K562 (cell line): ENCODE data around the gene HEG1. TPM values are rescaled to one million over a fixed set of nuclear protein-coding genes. Genes with fewer than 3 reads are reported as not detected.

ENCODE experiments used
- ATAC-seq: fragments of 200-7000 bp; cut with Tn5 transposase; 3 replicates; pipeline ENCODE4 v1.9.1; 2020; ENCODE audit warnings: moderate library complexity
- BruUV-seq: library from RNA; stranded (reverse); fragments of 400-500 nt; replicated peaks from 2 replicates; lab custom pipeline; 2021; lab: Mats Ljungman, UMichigan
- CTCF ChIA-PET: fragments of 300-600 bp; formaldehyde crosslinking; extraction: SDS; loops from one replicate; lab custom pipeline; 2021; ENCODE audit warnings: low intra/inter-chr PET ratio; lab: Yijun Ruan, JAX
- POLR2A ChIA-PET: fragments of 300-600, 350-650 bp; sonication (Branson Sonifier 250); formaldehyde crosslinking; extraction: SDS; loops from one replicate; lab custom pipeline; 2021; ENCODE audit warnings: antibody characterized with exemption, inconsistent platforms; lab: Yijun Ruan, JAX
- DNase-seq, 4 experiments: peaks; one replicate each; pipeline versions ENCODE4 v3.0.0 to v3.0.0-alpha.2; 2011 to 2018; ENCODE audit warnings: low spot score in 3 of 4, mixed read lengths in 3 of 4; ENCODE audit errors: extremely low read depth in 1 of 4
- FAIRE-seq: peaks from 2 replicates; lab custom pipeline; 2011; peaks lifted over from hg19 to GRCh38; lab: Jason Lieb, UNC
- H2AFZ ChIP-seq: 2 replicates; pipeline ENCODE4 v1.6.0; 2011; ENCODE audit warnings: low read depth, low read length, control low read depth, inconsistent platforms
- H3K27ac ChIP-seq: fragments of 200-600 bp; 3 replicates; pipeline ENCODE4 v1.8.0; 2011; ENCODE audit warnings: low read depth, mild to moderate bottlenecking, control low read depth, inconsistent platforms, low read length, moderate library complexity, mixed read lengths; ENCODE audit errors: extremely low read depth
- H3K27me3 ChIP-seq, 2 experiments: fragments of 300-600 bp in 1 of 2; 2 replicates in 1 of 2; 3 replicates in 1 of 2; pipeline versions ENCODE4 v1.6.0 to v1.8.0; 2011; ENCODE audit warnings: inconsistent platforms in 2 of 2, low read length in 2 of 2, mild to moderate bottlenecking in 1 of 2, mixed read lengths in 1 of 2, moderate library complexity in 1 of 2; ENCODE audit not compliant: control insufficient read depth in 2 of 2, insufficient read depth in 2 of 2
- H3K36me3 ChIP-seq: fragments of 300-600 bp; 3 replicates; pipeline ENCODE4 v1.8.0; 2011; ENCODE audit warnings: mild to moderate bottlenecking, low read length, inconsistent platforms; ENCODE audit not compliant: control insufficient read depth, insufficient read depth
- H3K4me1 ChIP-seq, 2 experiments: fragments of 200-600 bp in 1 of 2; replicated peaks in 1 of 2; 2 replicates in 1 of 2; 3 replicates in 1 of 2; pipeline versions ENCODE4 v1.5.1 to v1.8.0; 2011; ENCODE audit warnings: inconsistent platforms in 2 of 2, low read length in 2 of 2, mild to moderate bottlenecking in 1 of 2, mixed read lengths in 1 of 2, moderate library complexity in 1 of 2; ENCODE audit not compliant: control insufficient read depth in 2 of 2, insufficient read depth in 2 of 2
- H3K4me2 ChIP-seq: 2 replicates; pipeline ENCODE4 v1.6.1; 2011; ENCODE audit warnings: low read length, control low read depth, inconsistent platforms, mixed read lengths; ENCODE audit not compliant: insufficient read depth
- H3K4me3 ChIP-seq: fragments of 200-600 bp; sonication (generic), shearing (Covaris generic); 2 replicates; pipeline ENCODE4 v1.5.1; 2016; ENCODE audit warnings: control low read depth, inconsistent platforms
- H3K79me2 ChIP-seq: fragments of 200-600 bp; 3 replicates; pipeline ENCODE4 v1.8.0; 2011; ENCODE audit warnings: low read length, inconsistent platforms; ENCODE audit not compliant: control insufficient read depth, insufficient read depth
- H3K9ac ChIP-seq, 2 experiments: 2 replicates each; pipeline versions ENCODE4 v1.6.0 to v1.6.1; 2011; ENCODE audit warnings: low read depth in 2 of 2, low read length in 2 of 2, control low read depth in 1 of 2, inconsistent platforms in 1 of 2, mild to moderate bottlenecking in 1 of 2, mixed read lengths in 1 of 2; ENCODE audit not compliant: insufficient read depth in 1 of 2
- H3K9me1 ChIP-seq: one replicate; pipeline ENCODE4 v1.6.0; 2011; ENCODE audit warnings: inconsistent platforms, mild to moderate bottlenecking, low read length, moderate library complexity; ENCODE audit not compliant: control insufficient read depth, insufficient read depth
- H3K9me3 ChIP-seq: replicated peaks from 2 replicates; pipeline ENCODE4 v1.5.1; 2011; ENCODE audit warnings: low read depth, low read length, inconsistent platforms; ENCODE audit not compliant: control insufficient read depth, insufficient read depth
- H4K20me1 ChIP-seq: replicated peaks from 2 replicates; pipeline ENCODE4 v1.6.1; 2011; ENCODE audit warnings: low read length, inconsistent platforms, mixed read lengths; ENCODE audit not compliant: control insufficient read depth, insufficient read depth
- CBFA2T2 ChIP-seq: fragments of 450-650 bp; conservative IDR thresholded peaks from 2 replicates; pipeline ENCODE4 v1.6.1; 2017; ENCODE audit warnings: mild to moderate bottlenecking
- CBFA2T3 ChIP-seq: fragments of 450-650 bp; IDR thresholded peaks from 2 replicates; pipeline ENCODE4 v1.6.1; 2017
- MCM3 ChIP-seq: fragments of 450-650 bp; IDR thresholded peaks from 2 replicates; pipeline ENCODE4 v1.6.1; 2016
- POLR2B ChIP-seq: fragments of 450-650 bp; IDR thresholded peaks from 2 replicates; pipeline ENCODE4 v1.6.1; 2018; ENCODE audit warnings: low read depth; ENCODE audit not compliant: partially characterized antibody
- TAF7 ChIP-seq: fragments of 450-650 bp; IDR thresholded peaks from 2 replicates; pipeline ENCODE4 v1.6.1; 2016; ENCODE audit warnings: missing genetic modification characterization, missing compliant biosample characterization
- ZBTB8A ChIP-seq: fragments of 450-650 bp; IDR thresholded peaks from 2 replicates; pipeline ENCODE4 v1.6.1; 2018; ENCODE audit warnings: mild to moderate bottlenecking, moderate library complexity; ENCODE audit not compliant: partially characterized antibody
- ZNF121 ChIP-seq: sonication (generic); formaldehyde crosslinking; conservative IDR thresholded peaks from 2 replicates; pipeline ENCODE4 v1.8.0; 2022; ENCODE audit warnings: missing genetic modification reagents
- ZNF589 ChIP-seq: fragments of 200-800 bp; sonication (Bioruptor generic); IDR thresholded peaks from 2 replicates; pipeline ENCODE4 v1.6.1; 2016; ENCODE audit warnings: low read depth, missing genetic modification characterization, missing compliant biosample characterization
- ZNF695 ChIP-seq: fragments of 450-650 bp; formaldehyde crosslinking; IDR thresholded peaks from 2 replicates; pipeline ENCODE4 v1.4.0; 2020; ENCODE audit warnings: mild to moderate bottlenecking, moderate library complexity
- WGBS: fragments of 100-300 bp; shearing (Covaris generic); methylation state at CpG from one replicate; pipeline ENCODE4 v1.1.6; 2016; ENCODE audit warnings: low coverage, mixed read lengths; ENCODE audit not compliant: insufficient coverage; ENCODE audit errors: missing lambda C conversion rate; 5-methylcytosine and 5-hydroxymethylcytosine counted together
- in situ Hi-C: fragments of 300-500 bp; cut with MboI; formaldehyde crosslinking; loops from 4 replicates; pipeline ENCODE4 v1.15.0; 2018; ENCODE audit warnings: inconsistent platforms, mixed read lengths
- intact Hi-C: fragments of 100-400 bp; cut with micrococcal nuclease; formaldehyde crosslinking; loops from 2 replicates; pipeline ENCODE4 v1.14.2; 2022
- polyA plus RNA-seq, 8 experiments: library from polyadenylated mRNA; depleted of rRNA in 4 of 8; stranded (reverse) in 5 of 8; unstranded in 3 of 8; fragments of >200 nt; fragmentation: Nextera tagmentation in 2 of 8; fragmentation: Illumina TruSeq in 1 of 8; extraction: Ambion mirVana in 2 of 8; extraction: Trizol in 1 of 8; gene quantifications; 2 replicates each; pipeline versions ENCODE4 v1.2.1 to v1.2.3, GENCODE V29; 2011 to 2014; ENCODE audit warnings: inconsistent platforms in 1 of 8, missing spikeins in 1 of 8
- total RNA-seq, 7 experiments: library from RNA; depleted of rRNA in 6 of 7; stranded (reverse); fragments of >200 nt in 6 of 7; fragmentation: Illumina TruSeq in 2 of 7; extraction: Trizol in 2 of 7; gene quantifications; 2 replicates each; pipeline versions ENCODE4 v1.2.1 to v1.2.3, GENCODE V29; 2011 to 2021; ENCODE audit warnings: low replicate concordance in 1 of 7

HEG1 gene
- total and polyA plus RNA-seq, 9 of the 15 experiments (the other 6 are each of a cell fraction or from before 2014, with no cell fraction given), result 0.24 TPM; not detected in 8

DNA sequence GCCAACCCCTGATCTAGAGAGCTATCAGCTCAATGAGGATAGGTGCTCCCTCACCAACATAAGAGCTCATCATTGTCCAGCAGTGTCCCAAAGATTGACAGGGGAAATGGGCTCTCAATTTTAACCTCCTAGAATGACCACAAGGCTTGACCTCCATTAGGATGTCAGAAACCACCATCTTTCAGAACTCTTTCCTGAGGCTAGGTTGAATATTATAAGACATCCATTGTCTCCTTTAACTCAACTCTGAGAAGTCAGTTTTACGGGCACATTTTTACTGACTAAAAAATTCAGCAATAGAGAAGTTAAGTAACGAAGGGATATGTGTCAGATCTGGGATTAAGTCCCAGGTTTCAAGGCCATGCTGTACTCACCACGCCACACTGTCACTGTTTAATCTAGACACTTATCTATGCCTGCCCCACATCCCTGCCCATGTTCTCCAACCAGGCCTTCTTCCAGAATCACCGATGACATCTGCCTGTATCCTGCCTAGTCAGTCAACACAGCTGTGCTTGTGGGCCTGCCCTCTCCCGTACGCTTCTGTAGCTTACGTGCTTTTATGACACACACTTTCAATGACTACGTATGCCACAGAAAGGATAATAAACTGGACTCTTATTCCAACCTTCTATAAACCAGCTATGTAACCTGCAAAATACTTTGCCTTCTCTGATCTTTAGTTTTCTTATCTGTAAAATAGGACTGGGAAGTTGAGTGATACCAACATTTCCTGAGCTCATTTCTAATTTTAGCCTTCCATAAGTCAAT is 104.1 kb downstream of the HEG1 start:
- POLR2A ChIA-PET, result interaction anchor here (0.7 kb wide), 2 partner anchors 31 kb away, joined by 3 to 5 read pairs; no protein-coding TSS in a partner anchor
- CTCF ChIA-PET, result no interaction called here
- H4K20me1 ChIP-seq, result no peaks in the 10 kb centered on the region
- DNase-seq, result no peak
- no peak overlapping the region for H2AFZ ChIP-seq
- WGBS, result 7% methylated on average over 8 of the region's 8 CpGs
- no peaks in the 10 kb centered on the region for H3K36me3 ChIP-seq
- no peak overlapping the region for H3K27ac ChIP-seq
- H3K4me1 ChIP-seq, result no peaks in the 10 kb centered on the region
- ATAC-seq, result no peak
- no peak overlapping the region for H3K9ac ChIP-seq
- no peak overlapping the region for H3K4me3 ChIP-seq
- TF ChIP-seq POLR2B, result no peak
- TF ChIP-seq CBFA2T3, result peak; percentile 56
- 0 out of 2 replicates have a peak, but pooled peaks have one; percentile 21 for TF ChIP-seq CBFA2T2
- H3K4me2 ChIP-seq, result no peak overlapping the region
- H3K9me3 ChIP-seq, result no peaks in the 10 kb centered on the region
- H3K79me2 ChIP-seq, result no peaks in the 10 kb centered on the region
- H3K27me3 ChIP-seq, result no peaks in the 10 kb centered on the region; a peak in 1 of 5 replicates
- in situ Hi-C loops, result no loop called here
- no peak for FAIRE-seq
- BruUV-seq, result no TSS peak
- intact Hi-C loops, result no loop called here
- H3K9me1 ChIP-seq, result no peaks in the 10 kb centered on the region

DNA sequence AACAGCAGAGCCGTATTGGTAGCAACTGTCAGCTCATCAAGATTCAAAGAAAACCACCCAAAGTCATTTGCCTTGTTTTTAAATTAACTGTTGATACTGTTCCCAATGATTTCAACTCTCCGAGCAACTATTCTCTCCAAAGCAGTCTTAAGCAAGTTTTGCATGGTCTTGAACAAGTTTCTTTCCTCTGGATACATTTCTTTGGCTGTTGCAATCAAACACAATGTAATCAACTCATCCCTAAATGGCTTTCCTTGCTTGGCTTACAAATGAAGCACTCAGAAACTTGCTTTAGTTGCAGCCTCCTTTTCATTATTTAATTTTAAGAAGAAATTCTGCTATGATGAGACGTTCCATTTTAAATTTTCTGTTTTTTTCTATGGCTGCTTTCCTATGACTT is 105.8 kb downstream of the HEG1 start:
- intact Hi-C loops (no loop called here), in situ Hi-C loops (no loop called here)
- no peak for DNase-seq
- H3K36me3 ChIP-seq, result no peaks in the 10 kb centered on the region
- ChIA-PET CTCF (no interaction called here), POLR2A (interaction anchor here (0.9 kb wide), 1 partner anchor 14 kb away, joined by 3 read pairs; no protein-coding TSS in a partner anchor)
- 0% methylated on average over 3 of the region's 3 CpGs for WGBS
- FAIRE-seq, result no peak
- no peaks in the 10 kb centered on the region for H3K9me3 ChIP-seq
- peaks cover 0 to 9% of the 10 kb centered on the region in 2 experiments; a peak in 2 of 5 replicates for H3K27me3 ChIP-seq
- no peak overlapping the region for H3K27ac ChIP-seq
- H3K79me2 ChIP-seq, result no peaks in the 10 kb centered on the region
- no peak overlapping the region for H2AFZ ChIP-seq
- no peak for ATAC-seq
- no peak overlapping the region for H3K4me2 ChIP-seq
- no peaks in the 10 kb centered on the region for H3K4me1 ChIP-seq
- no peak overlapping the region for H3K9ac ChIP-seq
- no TSS peak for BruUV-seq
- H3K9me1 ChIP-seq, result no peaks in the 10 kb centered on the region
- H4K20me1 ChIP-seq, result no peaks in the 10 kb centered on the region
- no peak overlapping the region for H3K4me3 ChIP-seq
- TF ChIP-seq ZBTB8A (no peak), ZNF121 (CRISPR knock-in tag) (no peak), TAF7 (no peak), MCM3 (no peak), ZNF589 (CRISPR knock-in tag) (no peak), CBFA2T2 (no peak), ZNF695 (CRISPR knock-in tag) (no peak)
